GM18526 (cell line): ENCODE data around the gene DYNC2H1.

ENCODE experiments used
- POLR2A ChIP-seq: IDR thresholded peaks from 3 replicates; pipeline ENCODE4 v1.6.1; 2011; ENCODE audit not compliant: insufficient read length; ENCODE audit errors: extremely low read depth

Gene DYNC2H1

GRCh38 chr11:103109818-103110388 lies 677 bp downstream of the DYNC2H1 start:
- no peak for TF ChIP-seq POLR2A

DNA sequence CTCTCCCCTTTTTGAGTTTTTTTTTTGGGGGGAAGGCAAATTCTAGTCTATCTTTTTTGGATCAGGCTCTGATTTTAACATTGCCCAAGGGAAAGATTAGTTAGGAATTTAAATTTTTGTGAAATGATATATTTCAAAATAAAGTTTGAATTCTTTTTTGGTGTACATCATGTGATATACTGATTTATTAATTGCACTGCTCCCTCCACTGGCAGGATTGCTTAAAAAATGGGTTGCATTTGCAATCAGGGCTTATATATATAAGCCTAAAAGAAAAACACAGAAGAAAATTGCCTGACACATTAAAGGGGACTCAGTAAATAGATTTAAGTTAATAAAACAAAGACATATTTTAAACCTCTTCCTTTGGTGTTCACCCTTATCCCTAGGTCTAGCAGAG lies 1.2 kb downstream of the DYNC2H1 start:
- TF ChIP-seq POLR2A, result no peak

GRCh38 chr11:103111400-103111799 lies 2.2 kb downstream of the DYNC2H1 start:
- TF ChIP-seq POLR2A, result no peak

DNA sequence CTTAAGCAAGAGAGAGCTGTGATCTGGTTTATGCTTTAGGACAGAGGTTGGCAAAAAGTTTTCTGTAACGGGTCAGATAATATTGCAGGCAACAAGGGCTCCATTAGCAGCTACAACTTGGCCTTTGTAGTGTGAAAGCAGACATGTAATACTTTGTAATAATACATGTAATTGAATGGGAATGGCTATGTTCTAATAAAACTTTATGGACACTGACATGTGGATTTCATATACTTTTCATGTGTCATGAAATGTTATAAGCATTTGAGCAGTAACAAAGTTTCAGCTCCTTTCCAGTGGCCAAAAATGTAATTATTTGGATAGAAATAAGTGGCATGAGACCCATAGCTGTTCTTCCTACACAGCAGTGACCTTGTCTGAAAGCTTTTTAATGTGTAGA lies 3.1 kb downstream of the DYNC2H1 start:
- no peak for TF ChIP-seq POLR2A

GRCh38 chr11:103114836-103115235 lies 5.6 kb downstream of the DYNC2H1 start:
- TF ChIP-seq POLR2A, result no peak

DNA sequence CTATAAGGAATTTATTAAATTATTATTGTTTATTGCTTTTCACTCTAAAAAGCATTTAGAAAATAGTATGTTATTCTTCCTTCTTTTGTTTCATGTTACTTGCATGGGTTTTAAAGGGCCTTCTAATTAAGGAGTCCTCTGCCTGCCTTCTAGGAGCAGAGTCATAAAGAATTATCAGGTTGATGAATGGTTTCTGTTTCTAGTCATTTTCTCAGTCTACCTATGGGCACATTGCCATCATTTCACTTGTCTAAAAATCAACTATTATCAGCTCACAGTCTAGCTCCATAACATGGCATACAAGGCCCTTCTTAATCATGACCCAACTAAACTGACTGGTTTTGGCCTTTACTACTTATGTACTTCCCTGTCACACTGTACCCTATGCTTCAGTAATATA lies 16.2 kb downstream of the DYNC2H1 start:
- TF ChIP-seq POLR2A, result no peak

DNA sequence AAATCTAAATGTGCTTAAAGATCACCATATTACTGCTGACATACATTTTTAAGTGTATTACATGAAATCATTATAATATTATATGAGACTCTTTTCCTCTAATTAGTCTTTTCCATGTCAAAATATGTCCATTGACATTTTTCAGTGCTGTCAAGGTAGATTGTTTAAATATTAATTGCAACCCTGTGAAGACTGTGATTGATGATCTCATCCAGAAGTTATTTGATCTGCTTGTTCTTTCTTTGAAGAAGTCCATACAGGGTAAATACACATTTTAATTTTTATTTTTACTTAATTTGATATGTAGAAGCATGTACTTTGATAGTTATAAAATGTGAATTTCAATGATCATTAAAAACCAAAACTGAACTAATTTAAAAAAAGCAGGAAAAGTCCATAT lies 38.4 kb downstream of the DYNC2H1 start:
- TF ChIP-seq POLR2A, result no peak

- TF ChIP-seq POLR2A, result no peak
Measured at GRCh38 chr11:103157542-103157941, 48.3 kb downstream of the DYNC2H1 start.

DNA sequence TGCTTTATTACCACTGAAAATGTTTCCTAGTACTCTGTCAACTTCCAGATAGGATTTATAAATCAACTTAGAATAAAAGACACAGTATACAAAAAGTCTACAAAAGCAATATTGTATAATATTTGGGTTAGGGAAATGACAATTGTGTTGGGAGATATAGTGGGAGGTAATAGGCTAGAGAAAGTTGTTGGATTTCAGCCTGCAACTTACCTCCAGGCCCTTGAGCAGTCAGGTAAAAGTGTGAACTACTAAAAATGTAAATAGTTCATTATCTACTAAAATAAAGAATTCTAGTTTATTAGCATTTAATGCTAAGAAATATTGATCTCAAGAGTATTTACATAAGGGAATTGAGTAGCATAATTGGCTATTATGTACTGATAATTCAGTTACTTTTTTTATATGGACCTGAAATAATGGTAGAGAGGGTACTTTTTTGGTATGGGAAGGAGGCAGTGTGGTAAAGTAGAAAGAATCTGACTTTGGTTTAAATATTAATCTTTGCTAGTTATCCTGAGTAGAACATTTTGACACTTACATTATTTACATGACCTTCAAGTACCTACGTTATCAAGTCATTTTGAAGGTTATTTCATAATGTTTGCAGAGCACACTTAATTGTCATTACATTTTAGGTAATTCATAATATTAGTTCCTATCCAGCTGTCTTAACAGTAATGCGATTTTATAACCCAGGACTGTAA lies 55.0 kb downstream of the DYNC2H1 start:
- no peak for TF ChIP-seq POLR2A

DNA sequence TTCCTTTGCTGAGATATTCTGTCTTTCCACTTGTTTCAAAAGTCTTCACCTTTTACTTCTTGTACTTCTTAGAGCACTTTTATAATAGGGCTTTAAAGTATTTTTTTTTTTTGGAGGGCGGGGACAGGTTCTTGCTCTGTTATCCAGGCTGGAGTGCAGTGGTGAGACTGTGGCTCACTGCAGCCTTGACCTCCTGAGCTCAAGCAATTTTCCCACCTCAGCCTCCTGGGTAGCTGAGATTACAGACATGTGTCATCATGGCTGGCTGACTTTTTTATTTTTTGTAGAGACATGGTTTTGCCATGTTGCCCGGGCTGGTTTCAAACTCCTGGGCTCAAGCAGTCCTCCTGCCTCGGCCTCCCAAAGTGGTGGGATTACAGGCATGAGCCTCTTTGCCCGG lies 57.9 kb downstream of the DYNC2H1 start:
- no peak for TF ChIP-seq POLR2A

DNA sequence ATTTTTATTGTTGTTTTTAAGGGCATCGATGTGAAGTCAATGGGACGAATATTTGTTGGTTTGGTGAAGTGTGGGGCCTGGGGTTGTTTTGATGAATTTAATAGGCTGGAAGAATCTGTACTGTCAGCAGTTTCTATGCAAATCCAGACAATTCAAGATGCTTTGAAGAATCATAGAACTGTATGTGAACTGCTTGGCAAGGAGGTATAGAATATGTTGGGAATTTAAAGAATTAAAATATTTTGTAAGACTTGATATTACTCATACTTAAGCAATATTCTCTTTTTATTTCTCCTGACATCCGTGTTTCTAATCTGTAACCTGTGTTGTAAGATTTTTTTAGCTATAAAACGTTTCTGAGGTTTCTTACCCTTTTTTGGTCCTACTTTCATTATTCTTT lies 61.6 kb downstream of the DYNC2H1 start:
- TF ChIP-seq POLR2A, result no peak

DNA sequence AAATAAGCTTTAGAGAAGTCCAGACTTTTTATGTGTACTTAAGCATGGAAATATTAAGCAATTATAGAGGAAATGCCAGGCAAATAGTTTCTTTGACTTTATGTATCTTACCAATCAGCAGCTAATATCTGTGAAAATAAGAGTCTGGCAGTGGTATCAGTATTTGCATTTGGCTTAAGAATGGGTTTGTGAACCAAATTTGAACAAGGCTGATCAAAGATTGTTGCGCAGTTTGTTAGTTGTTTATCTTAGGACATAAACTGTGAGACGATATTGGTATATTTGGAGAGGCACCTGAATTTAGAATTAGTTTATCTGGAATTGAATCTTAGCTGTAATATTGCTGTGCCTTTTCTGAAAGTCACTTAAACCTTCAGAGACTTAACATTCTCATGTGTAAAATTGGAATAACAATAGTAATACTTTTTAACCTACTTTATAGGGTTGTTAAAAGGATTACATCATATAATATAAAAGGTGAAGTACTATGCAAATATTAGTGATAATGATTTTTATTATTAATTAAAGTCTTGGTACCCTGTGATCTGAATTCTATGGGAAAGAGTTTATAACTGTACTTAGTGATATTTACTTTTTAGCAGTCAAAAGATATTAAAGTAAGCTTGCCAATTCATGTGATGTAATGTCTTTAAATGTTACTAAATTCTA lies 66.4 kb downstream of the DYNC2H1 start:
- TF ChIP-seq POLR2A, result no peak

DNA sequence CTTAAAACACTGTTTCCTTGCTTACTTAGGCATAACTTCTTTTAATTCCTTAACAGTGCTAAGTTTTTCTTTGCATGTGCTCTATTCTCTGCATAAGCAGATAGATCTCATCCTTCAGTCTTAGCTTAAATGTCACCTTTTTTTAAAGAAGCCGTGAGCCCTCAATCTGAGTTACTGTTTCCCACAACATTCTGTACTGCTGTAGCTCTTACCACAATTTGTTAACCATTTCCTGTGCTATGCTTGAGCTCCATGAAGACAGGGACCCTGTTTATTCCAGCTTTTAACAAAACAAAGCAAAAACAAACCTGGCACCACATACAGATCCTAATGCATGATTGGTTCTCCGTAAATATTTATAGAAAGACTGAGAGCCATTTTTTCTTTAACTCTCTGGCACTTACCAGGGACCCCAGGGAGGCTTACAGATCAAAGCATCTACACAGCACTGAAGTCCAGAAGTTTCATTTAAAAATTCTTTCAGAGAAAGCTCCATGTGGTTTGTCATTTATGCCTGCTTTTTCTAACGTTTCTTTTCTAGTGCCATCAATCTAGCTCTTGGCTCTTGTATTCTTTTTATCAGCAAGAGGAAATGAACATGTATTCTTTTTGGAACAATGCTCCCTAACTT lies 74.9 kb downstream of the DYNC2H1 start:
- no peak for TF ChIP-seq POLR2A

GRCh38 chr11:103202048-103202651 lies 92.9 kb downstream of the DYNC2H1 start:
- TF ChIP-seq POLR2A, result no peak

DNA sequence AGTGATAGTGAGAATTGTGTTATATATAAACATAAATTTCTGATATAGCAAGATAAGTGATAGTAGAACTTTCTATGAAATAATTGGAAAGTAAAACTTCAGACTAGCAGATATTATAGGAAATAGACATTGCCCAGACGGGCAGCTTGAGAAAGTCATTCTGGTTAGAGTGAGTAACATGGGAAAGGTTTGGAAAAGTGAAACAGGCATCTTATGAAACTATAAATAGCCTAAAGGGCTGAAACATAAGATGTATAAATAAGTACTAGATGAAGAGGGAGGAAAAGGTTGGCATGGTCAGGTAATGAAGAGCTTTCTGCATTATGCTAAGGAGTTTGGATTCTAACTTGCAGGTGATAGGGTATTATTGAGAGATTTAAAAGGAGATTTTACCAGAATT lies 101.3 kb downstream of the DYNC2H1 start:
- TF ChIP-seq POLR2A, result no peak

DNA sequence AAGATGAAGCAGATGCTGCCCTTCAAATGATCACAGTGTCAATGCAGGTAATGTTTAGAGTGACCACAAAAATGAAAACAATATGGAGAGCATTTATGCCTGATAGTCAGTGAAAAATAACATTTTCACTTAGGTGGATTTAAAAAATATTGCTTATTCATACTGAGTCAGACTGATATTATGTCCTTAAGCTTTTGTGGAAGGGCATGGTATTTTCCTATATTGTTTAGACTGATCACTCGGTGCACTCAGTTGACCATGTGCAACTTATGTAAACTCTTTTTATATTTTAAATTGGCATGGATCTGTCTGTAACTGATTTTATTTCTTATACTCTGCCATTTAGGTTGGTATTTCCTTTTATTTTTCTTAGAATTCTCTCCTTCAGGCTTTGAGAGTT lies 106.6 kb downstream of the DYNC2H1 start:
- TF ChIP-seq POLR2A, result no peak
